OCI-LY1 (cell line): ENCODE data around the gene CNTNAP2.
A peak's percentile ranks its signal among the peaks of the same experiment; 100 is the strongest.

ENCODE experiments used
- H2AFZ ChIP-seq: fragments of 200-600 bp; sonication (generic), shearing (Covaris generic); 2 replicates; pipeline ENCODE4 v1.6.0; 2014; ENCODE audit warnings: antibody characterized with exemption, mild to moderate bottlenecking, low read length
- H3F3A ChIP-seq: fragments of 200-600 bp; sonication (generic), shearing (Covaris generic); 2 replicates; pipeline ENCODE4 v1.6.0; 2014; ENCODE audit warnings: mild to moderate bottlenecking, antibody characterized with exemption, low read length, moderate library complexity; ENCODE audit not compliant: insufficient read depth
- H3K27ac ChIP-seq: fragments of 200-600 bp; sonication (generic); 2 replicates; pipeline ENCODE4 v1.5.1; 2014; ENCODE audit warnings: low read length, mixed run types, mild to moderate bottlenecking, low read depth; ENCODE audit not compliant: poor library complexity, severe bottlenecking
- H3K27me3 ChIP-seq: fragments of 200-600 bp; sonication (generic); 2 replicates; pipeline ENCODE4 v1.6.0; 2014; ENCODE audit warnings: antibody characterized with exemption, mild to moderate bottlenecking, low read length, moderate library complexity; ENCODE audit not compliant: insufficient read depth
- H3K36me3 ChIP-seq: fragments of 200-600 bp; sonication (generic); 2 replicates; pipeline ENCODE4 v1.6.1; 2014; ENCODE audit warnings: mild to moderate bottlenecking, antibody characterized with exemption, low read length, moderate library complexity, mixed read lengths; ENCODE audit not compliant: insufficient read depth
- H3K4me1 ChIP-seq: fragments of 200-600 bp; sonication (generic); 2 replicates; pipeline ENCODE4 v1.5.1; 2014; ENCODE audit warnings: mild to moderate bottlenecking, low read length, moderate library complexity; ENCODE audit not compliant: insufficient read depth, severe bottlenecking
- H3K4me2 ChIP-seq: fragments of 200-600 bp; sonication (generic), shearing (Covaris generic); 2 replicates; pipeline ENCODE4 v1.6.1; 2014; ENCODE audit warnings: low read length
- H3K4me3 ChIP-seq: fragments of 200-600 bp; sonication (generic); 2 replicates; pipeline ENCODE4 v1.5.1; 2014; ENCODE audit warnings: low read length, low read depth, mild to moderate bottlenecking, mixed read lengths; ENCODE audit not compliant: poor library complexity, severe bottlenecking
- H3K79me2 ChIP-seq: fragments of 200-600 bp; shearing (Covaris generic); 2 replicates; pipeline ENCODE4 v1.6.1; 2016; ENCODE audit warnings: mixed run types, low read length, mixed read lengths; ENCODE audit not compliant: insufficient read depth
- H3K9ac ChIP-seq: fragments of 200-600 bp; sonication (generic), shearing (Covaris generic); 2 replicates; pipeline ENCODE4 v1.6.1; 2014; ENCODE audit warnings: mild to moderate bottlenecking, low read length, mixed read lengths
- H3K9me2 ChIP-seq: fragments of 200-600 bp; sonication (generic), shearing (Covaris generic); 2 replicates; pipeline ENCODE4 v1.6.1; 2014; ENCODE audit warnings: low read depth, mild to moderate bottlenecking, low read length, mixed read lengths
- H3K9me3 ChIP-seq: fragments of 200-600 bp; shearing (Covaris generic); 2 replicates; pipeline ENCODE4 v1.6.1; 2014; ENCODE audit warnings: low read length, mixed read lengths
- H4K20me1 ChIP-seq: fragments of 200-600 bp; sonication (generic), shearing (Covaris generic); 2 replicates; pipeline ENCODE4 v1.6.0; 2016; ENCODE audit warnings: mild to moderate bottlenecking, low read length; ENCODE audit not compliant: insufficient read depth
- CTCF ChIP-seq: fragments of 200-600 bp; sonication (generic), shearing (Covaris generic); IDR thresholded peaks from 2 replicates; pipeline ENCODE4 v1.5.1; 2017; ENCODE audit warnings: mild to moderate bottlenecking, antibody characterized with exemption, low read length, moderate library complexity, mixed read lengths
- EZH2 ChIP-seq: fragments of 200-600 bp; sonication (generic), shearing (Covaris generic); IDR thresholded peaks from 2 replicates; pipeline ENCODE4 v1.8.0; 2017; ENCODE audit warnings: borderline replicate concordance, mixed run types, mild to moderate bottlenecking, antibody characterized with exemption, low read length, moderate library complexity, mixed read lengths

CNTNAP2 gene

GRCh38 chr7:146754385-146754784 is 637.8 kb downstream of the CNTNAP2 start:
- no peaks in the 10 kb centered on the region for H4K20me1 ChIP-seq
- no peaks in the 10 kb centered on the region for H3K79me2 ChIP-seq
- H3K27ac ChIP-seq: no peak overlapping the region
- H3F3A ChIP-seq: no peaks in the 10 kb centered on the region
- no peaks in the 10 kb centered on the region; the same call in 1 of the 2 replicates for H3K36me3 ChIP-seq
- no peak overlapping the region for H3K9ac ChIP-seq
- no peaks in the 10 kb centered on the region for H3K27me3 ChIP-seq
- peaks cover 13% of the 10 kb centered on the region for H3K4me1 ChIP-seq
- H3K4me2 ChIP-seq: no peak overlapping the region
- H2AFZ ChIP-seq: peak overlapping the region; percentile 51
- H3K9me2 ChIP-seq: no peaks in the 10 kb centered on the region
- TF ChIP-seq EZH2 (no peak), CTCF (no peak)
- no peak overlapping the region for H3K4me3 ChIP-seq
- H3K9me3 ChIP-seq: peaks cover 39% of the 10 kb centered on the region

GRCh38 chr7:146755585-146755984 is 639.0 kb downstream of the CNTNAP2 start:
- Histone ChIP-seq H3K4me3 (no peak overlapping the region), H3K9me2 (no peaks in the 10 kb centered on the region), H4K20me1 (no peaks in the 10 kb centered on the region), H3K36me3 (no peaks in the 10 kb centered on the region; the same call in 1 of the 2 replicates), H3K27ac (no peak overlapping the region), H3K9me3 (peaks cover 36% of the 10 kb centered on the region), H3K27me3 (no peaks in the 10 kb centered on the region), H3K9ac (no peak overlapping the region), H3F3A (no peaks in the 10 kb centered on the region), H3K4me1 (peaks cover 13% of the 10 kb centered on the region), H3K4me2 (no peak overlapping the region), H3K79me2 (no peaks in the 10 kb centered on the region), H2AFZ (no peak overlapping the region)
- no peak for TF ChIP-seq EZH2
- no peak for TF ChIP-seq CTCF

GRCh38 chr7:146764458-146764857 is 647.9 kb downstream of the CNTNAP2 start:
- TF ChIP-seq EZH2 (no peak), CTCF (no peak)
- Histone ChIP-seq H3K79me2 (no peaks in the 10 kb centered on the region), H3K27me3 (no peaks in the 10 kb centered on the region), H3K4me3 (no peak overlapping the region), H3K36me3 (peaks cover 4% of the 10 kb centered on the region; the same call in 1 of the 2 replicates), H2AFZ (peak overlapping the region; percentile 15; the same call in 1 of the 2 replicates), H3K9me3 (peaks cover 29% of the 10 kb centered on the region), H3K9me2 (no peaks in the 10 kb centered on the region), H3K9ac (no peak overlapping the region), H4K20me1 (no peaks in the 10 kb centered on the region), H3K4me1 (peaks cover 7% of the 10 kb centered on the region), H3F3A (no peaks in the 10 kb centered on the region), H3K4me2 (no peak overlapping the region), H3K27ac (no peak overlapping the region)
